SJSA1 (cell line): ENCODE measurements around the gene HELT. TPM values are rescaled to one million over a fixed set of nuclear protein-coding genes. Genes with fewer than 3 reads are reported as not detected.

Experiments used
- total RNA-seq: library from RNA; depleted of rRNA; stranded (reverse); fragments of >200 nt; shearing (Covaris generic); gene quantifications from 2 replicates; pipeline ENCODE4 v1.2.3, GENCODE V29; 2014; rRNA removed

Gene HELT
- total RNA-seq, 1 experiment from 2014 or later = not detected

Other genes with a start within 250 kb of the HELT start
- 16.4 and 33.7 TPM in 2 replicates for gene ACSL1, start 192.5 kb upstream of the HELT start, total RNA-seq
- gene SLC25A4, start 124.8 kb downstream of the HELT start, total RNA-seq = 9.4 and 13.2 TPM in 2 replicates
- 19.6 and 28.8 TPM in 2 replicates for gene CFAP97, start 185.5 kb downstream of the HELT start, total RNA-seq
- 22.3 and 23.0 TPM in 2 replicates for gene SNX25, start 191.1 kb downstream of the HELT start, total RNA-seq